ENCODE results near the gene FAM187B.
"Not testable (repeated sequence)": the region's sequence is repeated elsewhere in the genome, so short reads cannot be mapped to it uniquely, and the experiment has no call there.

The FAM187B gene

DNA sequence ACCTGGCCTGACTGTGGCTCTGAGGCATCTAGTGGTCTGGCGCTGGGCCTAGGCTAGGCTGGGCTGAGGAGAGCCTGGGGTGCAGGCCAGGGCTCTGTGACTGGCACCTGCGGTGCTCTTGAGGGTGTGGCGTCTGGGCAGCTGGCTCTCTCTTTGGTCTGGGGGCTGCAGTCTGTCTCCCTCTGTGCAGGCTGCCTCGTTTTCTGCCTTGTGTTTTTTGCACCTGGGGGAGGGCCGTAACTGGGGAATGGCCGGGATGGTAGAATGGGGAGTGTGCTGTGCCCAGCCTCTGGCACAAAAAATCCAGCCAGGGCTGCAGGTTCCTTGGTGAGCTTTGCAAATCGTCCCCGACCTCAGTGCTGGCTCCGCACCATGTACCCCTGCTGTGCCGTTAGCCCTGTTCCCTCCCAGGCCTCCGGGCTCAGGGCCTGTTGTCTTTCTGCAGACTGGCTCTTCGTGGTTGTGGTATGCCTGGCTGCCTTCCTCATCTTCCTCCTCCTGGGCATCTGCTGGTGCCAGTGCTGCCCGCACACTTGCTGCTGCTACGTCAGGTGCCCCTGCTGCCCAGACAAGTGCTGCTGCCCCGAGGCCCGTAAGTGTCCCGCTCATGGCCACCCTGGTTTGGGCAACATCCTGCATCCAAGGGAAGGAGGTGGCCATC, 33.7 kb upstream of the FAM187B start:
- DNase-seq = no peak

DNA sequence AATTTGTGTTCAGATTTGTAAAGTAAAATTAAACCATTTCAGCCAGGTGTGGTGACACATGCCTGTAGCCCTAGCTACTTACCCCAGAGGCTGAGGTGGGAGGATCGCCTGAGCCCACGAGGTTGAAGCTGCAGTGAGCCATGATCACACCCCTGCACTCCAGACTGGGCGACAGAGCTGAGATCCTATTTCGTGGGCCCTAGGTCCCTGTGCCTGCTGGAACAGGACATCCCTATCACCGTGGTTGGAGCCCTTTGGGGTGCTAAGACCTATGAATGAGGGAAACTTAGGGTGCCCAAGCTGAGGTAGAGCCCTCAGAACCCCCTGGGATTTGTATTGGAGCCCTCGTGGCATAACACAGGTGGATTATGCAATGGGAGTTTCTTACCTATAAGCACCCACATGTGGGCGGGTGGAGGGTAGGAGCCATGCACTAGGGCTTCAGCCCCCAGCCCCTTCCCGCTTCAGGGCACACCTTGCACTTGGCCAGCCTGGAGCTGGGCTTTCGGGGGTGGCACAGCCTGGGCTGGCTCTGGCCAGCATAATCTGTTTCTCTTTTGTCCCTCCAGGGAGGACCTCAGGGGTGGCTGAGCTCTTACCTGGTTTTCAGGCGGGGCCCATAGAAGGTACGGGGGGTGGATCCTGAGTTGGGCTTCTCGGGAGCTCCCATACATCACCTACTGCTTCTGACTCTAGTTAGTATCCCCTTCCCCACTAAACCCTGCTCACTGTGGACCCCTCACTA, 33.0 kb upstream of the FAM187B start:
- DNase-seq = no peak

DNA sequence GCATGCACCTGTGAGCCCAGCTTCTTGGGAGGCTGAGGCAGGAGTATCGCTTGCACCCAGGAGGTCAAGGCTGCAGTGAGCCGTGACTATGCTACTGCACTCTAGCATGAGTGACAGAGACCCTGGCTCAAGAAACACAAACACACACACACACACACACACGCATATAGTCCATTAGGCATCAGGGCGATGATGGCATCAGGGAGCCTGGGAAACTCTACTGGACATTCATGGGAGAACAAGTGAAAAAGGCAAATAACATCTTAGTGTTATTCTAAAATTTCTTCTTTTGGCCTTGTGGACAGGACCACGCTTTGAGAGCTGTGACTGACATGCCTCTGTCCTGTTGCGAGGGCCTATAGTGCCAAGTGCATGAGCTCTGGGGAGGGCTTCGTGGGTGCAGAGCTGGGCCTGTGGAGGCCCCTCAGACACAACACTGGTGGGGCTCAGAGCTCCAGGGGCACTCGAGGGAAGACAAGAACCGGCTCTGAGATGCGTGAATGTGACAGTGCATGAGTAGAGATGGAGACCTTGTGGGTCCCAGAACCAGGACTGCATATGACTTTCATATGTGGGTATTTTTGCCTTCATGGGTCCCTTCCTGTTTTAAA, 32.3 kb upstream of the FAM187B start:
- DNase-seq = no peak

DNA sequence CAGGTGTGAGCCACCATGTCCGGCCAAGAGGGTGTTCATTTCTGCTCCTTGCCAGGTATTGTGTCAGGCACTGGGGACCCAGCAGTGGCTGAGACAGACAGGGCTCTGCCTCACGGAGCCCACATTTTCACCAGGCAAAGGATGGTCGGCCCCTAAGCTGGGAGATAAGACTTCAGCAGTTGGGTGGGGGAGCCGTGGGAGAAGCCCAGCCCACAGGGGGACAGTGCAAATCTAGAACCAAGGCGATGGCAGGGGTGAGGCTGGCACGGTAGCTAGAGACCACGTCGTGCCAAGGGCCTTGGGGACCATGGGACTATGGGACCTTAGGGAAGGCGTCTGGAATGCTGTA, 28.5 kb upstream of the FAM187B start:
- no peak for DNase-seq

DNA sequence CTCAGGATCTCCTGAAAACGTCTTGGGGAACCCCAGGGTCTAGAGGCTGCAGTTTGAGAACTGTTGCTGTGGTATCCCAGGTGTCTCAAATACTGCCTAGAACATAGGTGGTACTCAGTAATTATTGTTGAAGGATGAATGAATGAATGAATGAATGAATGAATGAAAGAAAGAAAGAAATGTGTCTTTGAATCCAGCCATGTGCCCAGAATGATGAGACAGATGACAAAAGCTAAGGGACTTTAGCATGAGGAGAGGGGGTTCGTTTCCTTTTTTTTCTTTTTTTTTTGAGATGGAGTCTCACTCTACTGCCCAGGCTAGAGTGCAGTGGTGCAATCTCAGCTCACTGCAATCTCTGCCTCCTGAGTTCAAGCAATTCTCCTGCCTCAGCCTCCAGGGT, 28.0 kb upstream of the FAM187B start:
- DNase-seq = no peak

DNA sequence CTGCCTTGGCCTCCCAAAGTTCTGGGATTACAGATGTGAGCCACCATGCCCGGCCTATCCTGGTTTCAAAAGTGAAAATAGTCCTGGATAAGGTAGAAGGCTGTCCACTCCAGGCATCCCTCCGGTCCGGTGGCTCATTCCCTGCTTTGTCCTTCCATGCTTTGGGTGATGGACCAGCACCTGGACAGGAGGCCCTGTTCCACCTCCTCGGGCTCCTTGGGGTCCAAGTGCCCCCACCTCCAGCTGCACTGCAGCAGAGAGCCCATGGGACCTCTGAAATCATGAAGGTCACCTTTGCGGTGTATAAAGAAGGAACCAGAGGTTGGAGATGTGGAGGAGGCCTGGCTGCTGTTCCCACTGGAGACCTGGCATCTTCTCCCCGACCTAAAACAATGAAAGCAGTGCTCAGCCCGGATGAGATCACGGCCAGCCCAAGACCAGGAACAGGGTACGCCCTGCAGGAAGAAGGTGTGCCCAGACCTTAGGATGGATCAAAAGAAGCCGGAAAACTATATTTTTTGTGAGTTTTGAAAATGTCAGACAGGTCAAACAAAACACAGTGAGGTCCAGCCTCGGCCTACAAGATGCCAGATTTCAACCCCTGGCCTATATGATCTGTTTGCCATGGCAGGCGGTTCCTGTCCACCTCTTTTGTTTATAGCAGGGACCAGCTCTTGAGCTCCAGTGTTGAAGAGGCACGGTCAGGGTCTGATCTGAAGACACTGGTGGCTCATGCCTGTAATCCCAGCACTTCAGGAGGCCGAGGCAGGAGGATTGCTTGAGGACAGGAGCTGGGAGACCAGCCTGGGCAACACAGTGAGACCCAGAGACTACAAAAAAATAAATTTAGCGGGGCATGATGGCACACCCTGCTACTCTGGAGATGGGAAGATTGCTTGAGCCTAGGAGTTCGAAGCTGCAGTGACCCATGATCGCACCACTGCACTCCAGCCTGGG, 26.1 kb upstream of the FAM187B start:
- no peak for DNase-seq

DNA sequence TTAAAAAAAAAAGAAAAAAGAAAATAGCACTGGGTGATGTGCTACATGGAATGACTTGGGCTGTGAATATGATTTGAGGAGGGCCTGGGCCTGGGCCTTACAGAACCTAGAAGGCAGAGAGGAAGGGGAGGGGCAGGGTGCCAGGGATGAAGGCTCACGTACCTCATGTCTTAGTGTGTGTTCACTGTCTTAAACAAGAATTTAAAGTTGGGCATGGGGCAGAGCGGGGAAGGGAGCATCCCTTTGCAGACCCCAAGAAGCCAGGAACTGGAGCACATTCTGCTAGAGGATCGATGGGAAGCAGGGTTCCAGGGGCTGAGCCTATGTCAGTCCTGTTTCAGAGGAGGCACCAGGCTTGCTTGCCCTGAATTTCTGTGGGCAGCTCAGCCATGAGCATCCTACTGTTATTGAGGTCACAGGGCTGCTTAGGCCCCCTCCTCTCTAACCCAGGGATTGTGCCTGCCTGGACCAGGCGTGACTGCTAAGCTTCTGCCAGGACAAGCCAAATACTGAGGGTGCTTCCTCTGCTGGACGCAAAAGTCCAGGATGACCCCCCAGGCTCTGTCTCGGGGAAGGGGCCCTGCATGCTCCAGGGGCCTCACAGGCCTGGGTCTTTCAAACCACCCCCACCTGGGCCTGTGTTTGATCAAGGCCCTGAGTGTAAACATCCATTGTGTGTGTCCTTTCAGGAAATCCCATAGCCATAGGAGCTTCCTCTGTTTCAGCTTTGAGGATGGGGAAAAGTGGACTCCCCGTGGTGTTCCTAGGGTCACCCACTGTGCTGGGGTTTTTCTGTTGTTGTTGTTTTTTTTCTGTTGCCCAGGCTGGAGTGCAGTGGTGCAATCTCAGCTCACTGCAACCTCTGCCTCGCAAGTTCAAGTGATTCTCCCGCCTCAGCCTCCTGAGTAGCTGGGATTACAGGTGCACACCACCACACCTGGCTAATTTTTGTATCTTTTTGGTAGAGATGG, 25.1 kb upstream of the FAM187B start:
- DNase-seq = no peak

DNA sequence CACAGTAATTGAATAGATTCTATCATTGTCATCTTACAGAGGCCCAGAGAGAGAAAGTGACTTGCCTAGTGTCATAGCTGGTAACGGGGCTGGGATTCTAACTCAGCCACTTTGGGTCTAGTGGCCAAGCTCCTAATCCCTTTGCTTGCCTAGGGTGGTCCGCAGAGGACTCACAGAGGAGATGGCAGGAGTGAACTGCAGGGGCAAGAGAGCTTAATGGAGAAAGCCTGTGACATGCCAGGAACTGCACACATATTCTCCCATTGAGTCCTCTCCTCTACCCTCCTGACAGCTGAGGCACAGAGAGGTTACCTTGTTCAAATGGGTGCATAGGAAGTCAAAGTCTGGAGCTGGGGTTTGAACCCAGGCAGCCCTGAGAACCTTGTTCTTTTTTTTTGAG, 22.9 kb upstream of the FAM187B start:
- no peak for DNase-seq

DNA sequence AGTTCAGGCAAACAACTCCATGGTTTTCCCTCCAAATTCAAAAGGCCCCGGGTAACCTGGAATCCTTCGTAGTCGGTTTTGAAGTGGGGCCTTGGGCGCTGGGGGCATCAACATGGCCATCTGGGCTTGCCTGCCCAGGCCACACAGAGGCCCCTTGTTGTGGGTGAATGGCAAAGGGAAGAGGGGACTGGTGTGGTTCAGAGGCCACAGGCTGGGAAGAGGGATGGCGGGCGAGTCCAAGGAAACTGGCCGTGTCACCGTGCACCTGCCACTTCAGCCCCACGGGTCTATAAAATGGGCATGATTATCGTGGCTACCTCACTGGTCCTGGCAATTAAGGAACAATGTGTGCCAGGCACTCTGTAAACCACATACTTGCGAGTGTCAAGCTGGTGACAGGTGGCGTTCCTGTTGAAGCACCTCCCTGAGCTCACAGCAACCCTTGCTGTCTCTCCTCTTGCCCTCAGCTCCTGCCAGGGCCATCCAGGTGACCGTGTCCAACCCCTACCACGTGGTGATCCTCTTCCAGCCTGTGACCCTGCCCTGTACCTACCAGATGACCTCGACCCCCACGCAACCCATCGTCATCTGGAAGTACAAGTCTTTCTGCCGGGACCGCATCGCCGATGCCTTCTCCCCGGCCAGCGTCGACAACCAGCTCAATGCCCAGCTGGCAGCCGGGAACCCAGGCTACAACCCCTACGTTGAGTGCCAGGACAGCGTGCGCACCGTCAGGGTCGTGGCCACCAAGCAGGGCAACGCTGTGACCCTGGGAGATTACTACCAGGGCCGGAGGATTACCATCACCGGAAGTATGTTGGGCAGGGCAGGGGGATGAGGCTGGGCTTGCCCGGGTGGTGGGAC, 21.5 kb upstream of the FAM187B start:
- DNase-seq = no peak

DNA sequence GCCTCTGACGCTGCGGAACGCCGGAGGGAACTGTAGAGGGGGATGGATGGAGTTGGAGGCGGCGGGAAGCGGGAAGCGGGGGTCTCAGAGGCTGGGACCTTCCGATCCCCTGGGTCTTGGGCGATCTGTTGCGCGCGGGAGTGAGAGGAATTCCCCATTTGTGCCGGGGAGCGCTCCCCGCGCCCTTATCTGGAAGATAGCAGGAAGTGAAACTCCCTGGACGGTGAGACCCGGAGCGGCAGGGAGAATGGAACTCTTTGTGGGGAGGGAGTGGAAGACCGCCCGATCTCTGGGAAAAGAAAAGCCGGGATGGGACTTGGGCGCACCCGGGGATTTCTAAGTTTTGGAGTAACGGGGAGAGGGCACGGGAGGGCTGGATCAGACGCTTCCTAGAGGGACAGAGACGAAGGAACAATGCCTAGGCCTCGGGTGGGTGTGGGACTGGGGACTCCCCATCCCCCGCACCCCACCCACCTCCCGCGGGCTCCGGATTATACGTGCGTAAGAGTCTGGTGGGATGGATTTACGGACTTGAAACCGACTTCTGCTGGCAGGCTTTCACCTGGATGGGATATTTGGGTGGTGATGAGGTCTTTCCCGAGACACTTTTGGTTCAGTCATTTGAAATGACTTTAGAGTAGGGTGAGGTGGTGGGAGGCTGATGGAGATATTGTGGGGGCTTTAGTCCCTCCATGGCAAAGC, 20.8 kb upstream of the FAM187B start:
- no peak for DNase-seq

DNA sequence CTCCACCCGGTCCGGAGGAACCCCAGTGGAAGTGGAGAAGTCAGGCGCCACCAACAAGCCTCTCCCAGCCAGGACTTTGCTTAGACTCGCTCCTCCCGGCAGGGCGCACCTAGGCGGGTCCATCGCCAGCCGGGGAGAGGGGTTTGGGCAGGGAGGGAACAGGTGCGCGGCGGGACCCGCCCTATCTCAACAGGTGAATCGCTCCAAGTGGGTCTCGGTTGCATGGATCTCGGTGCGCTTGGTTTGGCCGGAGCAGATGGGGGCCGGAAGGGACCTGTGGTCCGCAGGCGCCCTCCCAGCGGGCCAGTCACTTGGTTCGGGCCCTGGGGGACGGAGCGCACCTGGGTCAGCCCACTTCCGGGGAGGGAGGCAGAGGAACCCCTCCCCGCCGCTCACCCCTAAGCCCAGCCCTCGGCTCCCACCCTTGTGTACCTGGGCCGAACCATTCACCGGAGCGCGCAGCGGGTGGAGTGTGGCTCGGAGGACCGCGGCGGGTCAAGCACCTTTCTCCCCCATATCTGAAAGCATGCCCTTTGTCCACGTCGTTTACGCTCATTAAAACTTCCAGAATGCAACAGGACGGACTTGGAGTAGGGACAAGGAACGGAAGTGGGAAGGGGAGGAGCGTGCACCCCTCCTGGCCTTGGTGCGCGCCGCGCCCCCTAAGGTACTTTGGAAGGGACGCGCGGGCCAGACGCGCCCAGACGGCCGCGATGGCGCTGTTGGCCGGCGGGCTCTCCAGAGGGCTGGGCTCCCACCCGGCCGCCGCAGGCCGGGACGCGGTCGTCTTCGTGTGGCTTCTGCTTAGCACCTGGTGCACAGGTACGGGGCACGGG, 20.0 kb upstream of the FAM187B start, which contains the start of gene LSR:
TSS of gene LSR (plus strand) at position 693 of the 836 bp plus-strand sequence. CDS start at position 714, 21 bp downstream.
- peak; percentile 99 for DNase-seq

DNA sequence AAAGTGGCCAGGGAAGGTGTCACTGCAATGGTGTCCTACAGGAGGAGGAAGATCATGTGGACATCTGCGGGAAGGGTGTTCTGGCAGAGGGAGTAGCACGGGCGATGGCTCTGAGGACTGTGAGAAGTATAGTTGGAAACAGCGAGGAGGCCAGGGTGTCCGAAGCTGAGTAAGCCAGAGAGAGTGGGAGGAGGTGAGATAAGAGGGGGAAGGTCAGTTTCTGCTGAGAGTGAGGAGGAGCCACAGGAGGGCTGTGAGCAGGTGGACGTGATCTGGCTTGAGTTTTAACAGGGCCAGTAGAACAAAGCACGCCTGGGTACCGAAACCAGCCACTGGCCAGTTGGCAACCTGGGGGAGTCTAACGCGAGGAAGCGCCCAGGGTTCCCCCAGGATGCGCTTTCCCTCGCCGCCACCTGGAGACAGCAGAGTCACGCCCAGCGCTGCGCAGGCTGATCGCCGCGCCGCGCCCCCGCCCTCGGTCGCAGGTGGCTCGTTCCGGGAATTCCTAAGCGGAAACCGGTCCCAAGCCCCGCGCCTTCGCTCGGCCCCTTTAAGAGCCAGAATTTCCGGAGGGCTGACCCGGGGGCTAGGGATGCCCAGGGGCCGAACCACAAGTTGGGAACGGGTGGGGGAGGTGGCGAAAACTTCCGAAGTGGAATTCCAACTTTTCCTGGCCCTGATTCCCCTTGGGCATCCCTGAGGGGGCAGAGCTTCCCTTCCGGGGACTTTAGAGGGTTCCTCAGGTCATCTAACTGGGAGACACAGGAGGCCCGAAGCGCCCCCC, 19.2 kb upstream of the FAM187B start:
- DNase-seq = peak; percentile 79

DNA sequence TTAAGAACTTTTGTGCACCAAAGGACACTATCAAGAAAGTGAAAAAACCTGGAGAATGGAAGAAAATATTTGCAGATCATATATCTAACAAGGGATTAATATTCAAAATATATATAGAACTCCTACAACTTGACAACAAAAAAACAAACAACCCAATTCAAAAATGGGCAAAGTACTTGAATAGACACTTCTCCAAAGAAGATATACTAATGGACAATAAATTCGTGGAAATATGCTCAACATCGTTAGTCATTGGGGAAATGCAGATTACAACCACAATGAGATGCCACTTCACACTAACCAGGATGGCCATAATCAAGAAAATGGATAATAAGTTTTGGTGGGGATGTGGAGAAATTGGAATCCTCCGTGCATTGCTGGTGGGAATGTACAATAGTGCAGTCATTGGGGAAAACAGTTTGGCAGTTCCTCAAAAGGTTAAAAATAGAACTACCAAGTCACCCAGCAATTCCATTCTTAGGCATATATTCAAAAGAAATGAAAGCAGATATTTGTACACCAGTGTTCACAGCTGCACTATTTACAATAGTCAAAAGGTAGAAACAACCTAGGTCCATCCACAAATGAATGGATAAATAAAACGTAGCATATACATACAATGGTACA, 18.0 kb upstream of the FAM187B start:
- no peak for DNase-seq

DNA sequence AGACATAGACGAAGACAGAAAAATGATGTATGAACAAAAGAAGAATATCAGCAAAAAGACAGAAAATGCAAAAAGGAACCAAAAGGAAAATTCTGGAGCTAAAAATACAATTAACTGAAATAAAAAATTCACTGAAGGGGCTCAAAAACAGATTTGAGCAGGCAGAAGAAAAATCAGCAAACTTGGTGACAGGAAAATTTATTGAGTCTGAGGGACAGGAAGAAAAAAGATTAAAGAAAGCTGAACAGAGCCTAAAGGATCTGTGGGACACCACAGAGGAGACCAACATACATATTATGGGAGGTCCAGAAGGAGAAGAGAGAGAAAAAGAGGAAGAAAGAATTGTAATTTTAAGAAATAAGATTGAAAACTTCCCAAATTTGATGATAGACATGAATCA, 12.9 kb upstream of the FAM187B start:
- no peak for DNase-seq

DNA sequence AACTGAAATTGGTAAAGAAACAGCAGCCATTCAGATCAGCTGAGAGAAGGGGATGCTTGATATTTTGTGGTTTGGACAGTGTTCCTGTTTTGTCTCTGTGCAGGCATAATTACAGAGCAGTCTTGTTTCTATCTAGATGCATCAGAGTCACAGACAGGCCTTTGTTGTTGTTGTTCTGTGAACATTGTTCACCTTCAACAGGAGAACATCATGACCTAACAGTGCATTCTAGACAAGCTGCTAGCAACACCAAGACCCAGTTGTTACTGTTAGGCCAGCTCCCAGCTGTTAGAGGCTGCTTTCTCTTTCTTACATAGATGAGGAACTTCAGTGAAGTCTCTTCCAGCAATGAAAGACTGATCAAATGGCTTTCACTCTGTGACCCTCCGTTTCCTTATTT, 11.8 kb upstream of the FAM187B start:
- DNase-seq = no peak

DNA sequence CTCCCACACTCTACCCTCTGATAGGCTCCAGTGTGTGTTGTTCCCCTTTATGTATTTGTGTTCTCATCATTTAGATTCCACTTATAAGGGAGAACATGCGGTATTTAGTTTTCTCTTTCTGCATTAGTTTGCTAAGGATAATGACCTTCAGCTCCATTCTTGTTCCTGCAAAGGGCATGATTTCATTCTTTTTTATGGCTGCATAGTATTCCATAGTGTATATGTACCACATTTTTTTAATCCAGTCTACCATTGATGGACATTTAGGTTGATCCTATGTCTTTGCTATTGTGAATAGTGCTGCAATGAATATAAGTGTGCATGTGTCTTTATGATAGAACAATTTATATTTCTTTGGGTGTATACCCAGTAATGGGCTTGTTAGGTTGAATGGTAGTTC, 11.1 kb upstream of the FAM187B start:
- DNase-seq = not testable (repeated sequence)

DNA sequence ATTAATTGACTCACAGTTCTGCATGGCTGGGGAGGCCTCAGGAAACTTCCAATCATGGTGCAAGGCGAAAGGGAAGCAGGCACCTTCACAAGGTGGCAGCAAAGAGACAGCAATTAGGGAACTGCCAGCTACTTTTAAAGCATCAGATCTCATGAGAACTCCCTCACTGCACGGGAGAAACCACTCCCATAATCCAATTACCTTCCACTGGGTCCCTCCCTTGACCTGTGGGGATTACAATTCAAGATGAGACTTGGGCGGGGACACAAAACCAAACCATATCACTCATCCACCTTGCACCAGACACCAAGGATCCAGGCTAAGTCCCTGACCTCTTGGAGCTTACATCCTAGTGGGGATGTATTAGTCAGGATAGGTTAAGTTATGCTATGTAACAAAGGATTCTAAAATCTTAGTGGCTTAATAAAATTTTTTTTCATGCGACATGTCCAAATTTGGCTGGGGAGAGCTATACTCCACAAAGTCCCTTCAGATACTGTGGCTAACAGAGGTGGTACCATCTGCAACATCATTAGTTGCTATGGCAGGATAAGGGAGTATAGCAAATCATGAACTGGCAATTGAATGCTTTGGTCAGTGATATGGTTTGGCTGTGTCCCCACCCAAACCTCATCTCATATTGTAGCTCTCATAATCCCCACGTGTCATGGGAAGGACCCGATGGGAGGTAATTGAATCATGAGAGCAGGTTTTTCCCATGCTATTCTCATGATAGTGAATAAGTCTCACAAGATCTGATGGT, 8.3 kb upstream of the FAM187B start:
- no peak for DNase-seq
